ENCODE data around the gene LUC7L3. TPM values are rescaled to one million over a fixed set of nuclear protein-coding genes. Genes with fewer than 3 reads are reported as not detected.
A peak's percentile ranks its signal among the peaks of the same experiment; 100 is the strongest.

LUC7L3 gene
- polyA plus RNA-seq, 3 donors, result 14.6 to 49.8 (median 17.1) TPM

DNA sequence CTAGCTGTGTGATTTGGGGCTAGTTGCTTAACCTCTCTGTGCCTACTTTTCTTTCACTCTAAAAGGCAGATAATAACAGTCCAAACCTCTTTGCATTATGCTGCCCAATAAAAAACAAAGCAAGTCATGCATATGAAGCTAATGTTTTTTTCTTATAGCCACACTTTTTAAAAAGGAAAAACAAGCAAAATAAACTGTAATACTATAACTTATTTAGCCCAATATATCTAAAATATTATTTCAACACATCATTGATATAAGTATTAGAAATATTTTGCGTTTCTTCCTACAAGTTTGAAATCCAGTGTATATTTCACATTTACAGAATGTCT lies 34.1 kb upstream of the LUC7L3 start:
- Mint-ChIP-seq H3K36me3 (no peaks in the 10 kb centered on the region), H3K4me1 (peaks cover 9% of the 10 kb centered on the region), H3K4me3 (no peak overlapping the region), H3K27me3 (ENCODE audit: low read depth in 3 of 3) (peaks cover 8 to 16% (median 8%) of the 10 kb centered on the region in 3 donors), H3K9me3 (no peaks in the 10 kb centered on the region), H3K27ac (no peak overlapping the region)
- Histone ChIP-seq H3K79me2 (ENCODE audit: insufficient read depth, low read length) (no peaks in the 10 kb centered on the region), H3K9ac (ENCODE audit: insufficient read depth, low read length, poor library complexity, severe bottlenecking) (no peak overlapping the region), H3K27me3 (ENCODE audit: control insufficient read depth in 2 of 2, insufficient read depth in 2 of 2, low read length in 2 of 2) (no peaks in the 10 kb centered on the region), H3K36me3 (replicated peaks in 1 of 2; ENCODE audit: control insufficient read depth in 1 of 2, insufficient read depth in 2 of 2, low read length in 2 of 2) (no peaks in the 10 kb centered on the region), H3K9me3 (replicated peaks in 1 of 2; ENCODE audit: control insufficient read depth in 1 of 2, insufficient read depth in 1 of 2, low read length in 2 of 2) (no peaks in the 10 kb centered on the region), H2AFZ (ENCODE audit: insufficient read depth, low read depth, low read length, poor library complexity, severe bottlenecking) (no peak overlapping the region), H3K4me2 (replicated peaks; ENCODE audit: extremely low read depth, low read length, poor library complexity, severe bottlenecking) (no peak overlapping the region), H3K4me3 (replicated peaks in 1 of 3; ENCODE audit: low read depth in 2 of 3, low read length in 3 of 3) (no peak overlapping the region), H4K20me1 (ENCODE audit: insufficient read depth, low read length) (no peaks in the 10 kb centered on the region), H3K27ac (ENCODE audit: low read depth in 1 of 2, low read length in 2 of 2) (no peak overlapping the region), H3K4me1 (ENCODE audit: control insufficient read depth in 1 of 2, insufficient read depth in 2 of 2, low read length in 2 of 2) (peaks cover 5 to 9% of the 10 kb centered on the region in 2 donors)
- TF ChIP-seq, protein P1, sequence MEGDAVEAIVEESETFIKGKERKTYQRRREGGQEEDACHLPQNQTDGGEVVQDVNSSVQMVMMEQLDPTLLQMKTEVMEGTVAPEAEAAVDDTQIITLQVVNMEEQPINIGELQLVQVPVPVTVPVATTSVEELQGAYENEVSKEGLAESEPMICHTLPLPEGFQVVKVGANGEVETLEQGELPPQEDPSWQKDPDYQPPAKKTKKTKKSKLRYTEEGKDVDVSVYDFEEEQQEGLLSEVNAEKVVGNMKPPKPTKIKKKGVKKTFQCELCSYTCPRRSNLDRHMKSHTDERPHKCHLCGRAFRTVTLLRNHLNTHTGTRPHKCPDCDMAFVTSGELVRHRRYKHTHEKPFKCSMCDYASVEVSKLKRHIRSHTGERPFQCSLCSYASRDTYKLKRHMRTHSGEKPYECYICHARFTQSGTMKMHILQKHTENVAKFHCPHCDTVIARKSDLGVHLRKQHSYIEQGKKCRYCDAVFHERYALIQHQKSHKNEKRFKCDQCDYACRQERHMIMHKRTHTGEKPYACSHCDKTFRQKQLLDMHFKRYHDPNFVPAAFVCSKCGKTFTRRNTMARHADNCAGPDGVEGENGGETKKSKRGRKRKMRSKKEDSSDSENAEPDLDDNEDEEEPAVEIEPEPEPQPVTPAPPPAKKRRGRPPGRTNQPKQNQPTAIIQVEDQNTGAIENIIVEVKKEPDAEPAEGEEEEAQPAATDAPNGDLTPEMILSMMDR (IDR thresholded peaks at IDR 0.05), result no peak
- intact Hi-C loops (cut with micrococcal nuclease), result no loop called here
- WGBS (ENCODE audit: insufficient coverage), result no CpG with 5 or more reads among the region's 1 CpG
- DNase-seq, result no peak

- Histone ChIP-seq H3K27ac (ENCODE audit: low read depth in 1 of 2, low read length in 2 of 2) (no peak overlapping the region), H2AFZ (ENCODE audit: insufficient read depth, low read depth, low read length, poor library complexity, severe bottlenecking) (no peak overlapping the region), H3K9ac (ENCODE audit: insufficient read depth, low read length, poor library complexity, severe bottlenecking) (no peak overlapping the region), H3K4me1 (ENCODE audit: control insufficient read depth in 1 of 2, insufficient read depth in 2 of 2, low read length in 2 of 2) (peaks cover 3 to 5% of the 10 kb centered on the region in 2 donors), H4K20me1 (ENCODE audit: insufficient read depth, low read length) (no peaks in the 10 kb centered on the region), H3K4me3 (replicated peaks in 1 of 3; ENCODE audit: low read depth in 2 of 3, low read length in 3 of 3) (no peak overlapping the region), H3K36me3 (replicated peaks in 1 of 2; ENCODE audit: control insufficient read depth in 1 of 2, insufficient read depth in 2 of 2, low read length in 2 of 2) (no peaks in the 10 kb centered on the region), H3K79me2 (ENCODE audit: insufficient read depth, low read length) (no peaks in the 10 kb centered on the region), H3K9me3 (replicated peaks in 1 of 2; ENCODE audit: control insufficient read depth in 1 of 2, insufficient read depth in 1 of 2, low read length in 2 of 2) (no peaks in the 10 kb centered on the region), H3K27me3 (ENCODE audit: control insufficient read depth in 2 of 2, insufficient read depth in 2 of 2, low read length in 2 of 2) (no peaks in the 10 kb centered on the region), H3K4me2 (replicated peaks; ENCODE audit: extremely low read depth, low read length, poor library complexity, severe bottlenecking) (no peak overlapping the region)
- H3K9me3 Mint-ChIP-seq, result no peaks in the 10 kb centered on the region
- 90% methylated on average over 17 of the region's 17 CpGs for WGBS (ENCODE audit: insufficient coverage)
- intact Hi-C loops (cut with micrococcal nuclease), result no loop called here
- peak overlapping the region in 1 of 7 donors; percentile 75 for H3K27ac Mint-ChIP-seq
- peaks cover 8% of the 10 kb centered on the region for H3K4me1 Mint-ChIP-seq
- H3K27me3 Mint-ChIP-seq (ENCODE audit: low read depth in 3 of 3), result peaks cover 5 to 15% (median 8%) of the 10 kb centered on the region in 3 donors
- no peaks in the 10 kb centered on the region for H3K36me3 Mint-ChIP-seq
- H3K4me3 Mint-ChIP-seq, result no peak overlapping the region
- TF ChIP-seq, protein P1 (IDR thresholded peaks at IDR 0.05), result no peak
- DNase-seq, result no peak
These were observed 33.5 kb upstream of the LUC7L3 start for GRCh38 chr17:50685691-50686493.

All from CD14-positive monocyte (primary cell).